Activated gamma-delta T cell treated with anti-CD3 and anti-CD28 coated beads, Interleukin-2, amount 50 U/mL, for 16 hours (primary cell): ENCODE results near the gene KCNQ5.
"Not testable (repeated sequence)": the region's sequence is repeated elsewhere in the genome, so short reads cannot be mapped to it uniquely, and the experiment has no call there.

Experiments used
- DNase-seq: peaks from one replicate; pipeline ENCODE4 v3.0.0-alpha.2; 2020; ENCODE audit warnings: low read depth

Gene KCNQ5

GRCh38 chr6:72953971-72954381 is 332.1 kb downstream of the KCNQ5 start:
- no peak for DNase-seq

DNA sequence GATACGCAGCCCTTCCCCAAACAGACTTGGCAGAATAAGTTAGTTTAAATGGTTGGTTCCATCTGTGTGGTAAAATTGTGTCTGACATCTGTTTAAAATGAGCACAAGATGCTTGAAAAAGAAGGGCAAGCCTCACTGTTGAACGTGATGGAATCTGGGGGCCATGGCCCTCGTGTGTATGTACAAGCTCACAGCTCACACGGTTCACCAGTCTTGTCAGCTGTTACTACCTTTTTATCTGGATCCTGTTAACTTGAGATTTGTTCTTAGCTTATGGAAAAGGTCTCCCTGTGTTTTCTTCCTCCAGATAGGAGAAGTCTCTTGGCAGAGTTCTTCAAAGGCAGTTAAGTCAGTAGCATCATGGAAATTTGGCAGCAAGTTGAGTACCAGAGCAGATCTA is 332.9 kb downstream of the KCNQ5 start:
- DNase-seq: no peak

- DNase-seq: no peak
Measured at GRCh38 chr6:72955666-72956065, 333.8 kb downstream of the KCNQ5 start.

- DNase-seq: no peak
Measured at GRCh38 chr6:72956272-72956671, 334.4 kb downstream of the KCNQ5 start.

- DNase-seq: no peak
Measured at GRCh38 chr6:72959821-72960220, 338.0 kb downstream of the KCNQ5 start.

GRCh38 chr6:72963946-72964345 is 342.1 kb downstream of the KCNQ5 start:
- no peak for DNase-seq

- DNase-seq: no peak
Measured at GRCh38 chr6:72966628-72967280, 344.9 kb downstream of the KCNQ5 start.

DNA sequence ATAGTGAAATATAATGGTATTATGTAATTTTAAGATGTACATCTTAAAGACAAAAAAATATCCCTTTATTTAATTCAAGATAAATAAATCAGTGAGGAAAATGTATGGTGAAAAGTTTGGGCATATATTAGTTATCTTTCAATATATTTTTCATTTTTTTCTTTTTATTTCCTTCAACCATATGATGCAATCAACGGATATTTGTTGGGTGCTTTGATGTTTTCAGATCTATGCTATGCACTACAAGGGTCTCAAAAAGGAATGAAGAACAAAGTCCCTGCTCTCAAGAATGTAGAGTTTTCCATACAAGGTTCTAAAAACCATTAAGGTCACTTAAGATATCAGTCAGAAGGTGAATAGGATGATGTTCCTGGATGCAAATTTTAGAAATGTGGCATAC is 345.5 kb downstream of the KCNQ5 start:
- no peak for DNase-seq

GRCh38 chr6:72968704-72969103 is 346.8 kb downstream of the KCNQ5 start:
- DNase-seq: no peak

DNA sequence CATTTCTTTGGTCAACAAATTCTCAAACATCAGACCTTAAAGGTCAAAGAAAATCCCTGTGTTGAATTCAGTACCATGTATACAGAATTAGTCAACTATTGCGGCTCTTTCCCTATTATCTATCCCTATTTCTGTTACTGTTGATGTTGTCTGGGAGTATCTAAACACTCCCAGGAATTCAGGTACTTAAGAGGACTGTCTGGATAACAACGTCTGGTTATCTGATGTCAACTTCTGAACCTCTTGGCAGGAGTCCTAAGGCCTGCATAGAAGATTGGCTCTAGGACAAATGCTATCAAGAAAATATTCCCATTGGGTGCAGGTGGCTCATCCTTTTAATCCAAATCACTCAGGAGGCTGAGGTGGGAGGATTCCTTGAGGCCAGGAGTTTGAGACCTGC is 347.8 kb downstream of the KCNQ5 start:
- no peak for DNase-seq

- DNase-seq: no peak
Measured at GRCh38 chr6:72972579-72972978, 350.7 kb downstream of the KCNQ5 start.

DNA sequence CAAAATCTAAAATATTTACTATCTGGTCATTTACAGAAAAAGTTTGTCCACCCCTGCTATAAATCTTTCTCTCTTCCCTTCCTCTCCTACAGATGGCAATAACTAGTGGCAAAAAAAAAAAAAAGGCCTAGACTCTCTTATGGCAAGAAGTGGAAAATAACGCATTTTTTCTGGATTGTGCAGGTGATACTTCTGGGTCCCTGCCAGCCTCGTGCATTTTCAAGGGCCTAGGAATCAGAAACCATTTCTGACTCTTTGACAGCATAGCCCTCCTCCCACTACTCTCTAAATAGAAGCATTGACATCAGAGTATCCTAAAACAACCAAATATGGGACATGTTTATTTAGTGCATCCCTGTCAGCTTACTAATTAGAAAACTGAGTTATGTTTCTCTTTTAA is 352.4 kb downstream of the KCNQ5 start:
- DNase-seq: no peak

GRCh38 chr6:72975352-72975752 is 353.5 kb downstream of the KCNQ5 start:
- DNase-seq: no peak

DNA sequence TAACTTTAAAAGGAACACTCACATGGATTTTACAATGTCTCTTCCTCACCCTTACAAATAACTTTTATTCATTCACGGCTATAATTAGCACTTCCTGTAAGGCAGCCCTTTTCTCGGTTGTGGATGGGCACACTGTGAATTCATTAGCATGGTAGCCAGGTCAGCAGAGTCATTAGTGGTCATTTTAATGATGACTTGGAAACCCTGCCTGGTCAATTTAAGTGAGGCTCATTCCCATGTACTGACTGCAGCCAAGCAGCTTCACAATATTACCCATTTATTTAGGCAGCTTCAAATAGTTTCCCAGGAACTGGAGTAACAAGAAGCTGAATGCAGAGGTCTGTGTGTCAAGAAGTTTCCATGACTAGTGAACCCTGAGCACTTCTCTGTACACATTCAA is 354.6 kb downstream of the KCNQ5 start:
- no peak for DNase-seq

- no peak for DNase-seq
Measured at GRCh38 chr6:72977114-72977513, 355.2 kb downstream of the KCNQ5 start.

GRCh38 chr6:72978808-72979207 is 356.9 kb downstream of the KCNQ5 start:
- not testable (repeated sequence) for DNase-seq

DNA sequence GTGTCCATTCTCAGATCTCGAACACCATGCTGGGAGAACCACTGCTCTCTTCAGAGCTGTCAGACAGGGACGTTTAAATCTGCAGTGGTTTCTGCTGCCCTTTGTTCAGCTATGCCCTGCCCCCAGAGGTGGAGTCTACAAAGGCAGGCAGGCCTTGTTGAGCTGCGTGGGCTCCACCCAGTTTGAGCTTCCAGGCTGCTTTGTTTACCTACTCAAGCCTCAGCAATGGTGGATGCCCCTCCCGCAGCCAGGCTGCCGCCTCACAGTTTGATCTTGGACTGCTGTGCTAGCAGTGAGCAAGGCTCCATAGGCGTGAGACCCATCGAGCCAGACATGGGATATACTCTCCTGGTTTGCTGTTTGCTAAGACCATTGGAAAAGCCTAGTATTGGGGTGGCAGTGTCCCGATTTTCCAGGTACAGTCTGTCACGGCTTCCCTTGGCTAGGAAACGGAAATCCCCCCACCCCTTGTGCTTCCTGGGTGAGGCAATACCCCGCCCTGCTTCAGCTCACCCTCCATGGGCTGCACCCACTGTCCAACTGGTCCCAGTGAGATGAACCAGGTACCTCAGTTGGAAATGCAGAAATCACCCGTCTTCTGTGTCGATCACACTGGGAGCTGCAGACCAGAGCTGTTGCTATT is 362.4 kb downstream of the KCNQ5 start:
- DNase-seq: not testable (repeated sequence)

GRCh38 chr6:72984981-72985665 is 363.3 kb downstream of the KCNQ5 start:
- no peak for DNase-seq

DNA sequence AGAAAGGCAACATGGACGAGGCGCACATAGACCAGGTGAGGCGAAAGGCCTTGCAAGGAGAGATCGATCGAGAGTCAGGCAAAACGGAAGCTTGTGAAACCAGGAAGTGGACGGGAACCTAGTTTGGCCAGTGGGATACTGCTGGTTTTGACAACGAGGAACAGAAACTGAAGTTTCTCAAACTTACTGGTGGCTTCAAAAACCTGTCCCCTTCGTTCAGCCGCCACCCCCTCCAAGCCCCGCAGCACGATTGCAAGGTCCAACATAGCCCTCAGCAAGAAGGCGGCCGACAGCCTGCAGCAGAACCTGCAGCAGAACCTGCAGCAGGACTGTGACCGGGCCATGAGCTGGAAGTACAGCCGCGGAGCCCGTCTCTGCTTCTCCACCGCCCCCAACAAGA is 365.4 kb downstream of the KCNQ5 start:
- no peak for DNase-seq

GRCh38 chr6:72999995-73000394 is 378.1 kb downstream of the KCNQ5 start:
- DNase-seq: no peak

DNA sequence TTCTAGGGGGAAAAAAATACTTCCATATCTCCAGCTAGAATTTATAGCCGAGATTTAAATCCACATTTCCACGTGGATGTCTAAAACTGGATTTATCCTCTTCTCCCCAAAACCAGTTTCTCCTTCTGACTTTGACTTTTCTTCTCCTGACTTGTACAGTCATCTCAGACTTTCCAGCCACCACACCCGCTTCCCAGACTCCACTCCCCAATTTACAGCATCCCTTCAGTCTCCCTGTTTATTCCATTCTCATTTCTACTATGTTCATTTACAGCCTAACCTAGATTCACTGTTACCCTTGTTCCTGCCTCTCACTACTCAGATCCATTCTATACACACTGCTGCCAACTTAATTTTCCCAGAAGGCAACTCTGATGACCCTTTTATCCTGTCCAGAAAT is 378.6 kb downstream of the KCNQ5 start:
- DNase-seq: no peak

DNA sequence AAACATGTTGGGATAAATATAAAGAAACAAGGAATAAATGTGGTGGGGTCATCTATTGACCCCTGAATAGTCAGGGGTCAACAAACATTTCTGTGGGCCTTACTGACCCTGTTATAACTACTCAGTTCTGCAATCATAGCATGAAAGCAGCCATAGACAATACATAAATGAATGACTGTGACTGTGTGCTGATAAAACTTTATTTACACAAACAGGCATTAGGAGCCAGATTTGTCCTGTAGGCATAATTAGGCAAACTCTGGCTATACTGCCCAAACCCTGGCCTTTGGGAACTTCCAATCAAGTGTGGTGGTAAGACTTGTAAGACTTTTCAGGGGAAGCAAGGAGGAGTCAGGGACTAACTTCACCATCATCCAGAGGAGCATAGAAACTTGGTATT is 380.7 kb downstream of the KCNQ5 start:
- no peak for DNase-seq

- DNase-seq: no peak
Measured at GRCh38 chr6:73003302-73003701, 381.4 kb downstream of the KCNQ5 start.

- no peak for DNase-seq
Measured at GRCh38 chr6:73004231-73004630, 382.4 kb downstream of the KCNQ5 start.
